Measurements from ENCODE around the gene ROR2.

ROR2 gene

DNA sequence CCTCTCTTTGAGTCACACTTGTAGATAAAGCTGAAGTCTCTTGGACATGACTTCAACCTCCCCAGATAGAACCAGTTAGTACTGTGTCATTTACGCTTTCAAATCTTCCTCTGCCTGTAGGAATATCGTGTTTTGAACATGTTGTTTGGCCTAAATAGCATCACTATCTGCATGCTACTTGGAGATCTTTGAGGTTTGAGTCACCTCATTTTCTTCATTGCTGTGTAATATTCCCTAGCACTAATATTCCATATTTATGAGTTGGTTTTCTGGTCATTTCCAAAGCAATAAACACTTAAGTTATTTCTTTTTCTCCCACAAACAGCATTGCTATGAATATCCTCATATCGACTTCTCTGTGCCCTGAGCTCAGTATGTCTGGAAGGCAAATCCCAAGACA is 100.3 kb downstream of the ROR2 start:
- TF ChIP-seq CTCF (IDR thresholded peaks at IDR 0.05; ENCODE audit: borderline replicate concordance, insufficient read depth, low read depth, low read length) = no peak
- H3K4me3 ChIP-seq (ENCODE audit: low read depth, low read length) = no peak overlapping the region

GRCh38 chr9:91848146-91848545 is 101.9 kb downstream of the ROR2 start:
- TF ChIP-seq CTCF (IDR thresholded peaks at IDR 0.05; ENCODE audit: borderline replicate concordance, insufficient read depth, low read depth, low read length) = no peak
- no peak overlapping the region for H3K4me3 ChIP-seq (ENCODE audit: low read depth, low read length)

DNA sequence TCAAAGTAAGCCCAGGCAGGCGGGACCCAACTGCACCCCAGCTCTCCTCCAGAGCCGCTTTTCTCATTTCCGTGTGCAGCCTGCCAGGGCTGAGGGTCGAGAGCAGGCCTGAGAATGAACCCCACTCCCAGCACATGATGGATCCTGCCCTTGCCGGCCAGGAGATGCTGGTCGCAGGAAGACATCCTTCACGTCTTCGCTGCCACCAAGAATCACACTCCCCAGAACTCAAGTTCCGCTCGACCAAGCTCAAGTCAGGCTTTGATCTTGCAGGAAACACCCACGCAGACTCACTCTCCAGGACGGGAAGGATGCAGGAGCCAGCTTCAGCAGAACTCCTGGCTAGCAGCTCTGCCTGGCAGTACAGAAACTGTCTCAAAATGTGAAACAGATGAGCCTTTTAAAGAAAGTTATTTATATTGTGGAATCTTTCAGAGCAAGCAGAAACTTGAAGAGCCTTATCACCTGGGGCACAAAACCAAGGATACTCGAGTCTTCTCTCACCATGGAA is 102.4 kb downstream of the ROR2 start:
- no peak for TF ChIP-seq CTCF (IDR thresholded peaks at IDR 0.05; ENCODE audit: borderline replicate concordance, insufficient read depth, low read depth, low read length)
- H3K4me3 ChIP-seq (ENCODE audit: low read depth, low read length) = no peak overlapping the region

- TF ChIP-seq CTCF (IDR thresholded peaks at IDR 0.05; ENCODE audit: borderline replicate concordance, insufficient read depth, low read depth, low read length) = no peak
- H3K4me3 ChIP-seq (ENCODE audit: low read depth, low read length) = no peak overlapping the region
These were observed 104.1 kb downstream of the ROR2 start for GRCh38 chr9:91845879-91846278.

GRCh38 chr9:91844701-91845291 is 105.2 kb downstream of the ROR2 start:
- TF ChIP-seq CTCF (IDR thresholded peaks at IDR 0.05; ENCODE audit: borderline replicate concordance, insufficient read depth, low read depth, low read length) = no peak
- H3K4me3 ChIP-seq (ENCODE audit: low read depth, low read length) = no peak overlapping the region

- TF ChIP-seq CTCF (IDR thresholded peaks at IDR 0.05; ENCODE audit: borderline replicate concordance, insufficient read depth, low read depth, low read length) = no peak
- H3K4me3 ChIP-seq (ENCODE audit: low read depth, low read length) = no peak overlapping the region
These were observed 105.8 kb downstream of the ROR2 start for GRCh38 chr9:91844190-91844589.

- TF ChIP-seq CTCF (IDR thresholded peaks at IDR 0.05; ENCODE audit: borderline replicate concordance, insufficient read depth, low read depth, low read length) = no peak
- no peak overlapping the region for H3K4me3 ChIP-seq (ENCODE audit: low read depth, low read length)
These were observed 106.3 kb downstream of the ROR2 start for GRCh38 chr9:91843623-91844148.

All from GM12875 (cell line).